NCI-H187 treated with DMSO at 0.1 percent for 48 hours (cell line): ENCODE data around the gene SLC52A3.

Experiments used
- DNase-seq: peaks from one replicate; lab custom pipeline; 2025; lab: John Stamatoyannopoulos, UW

Gene SLC52A3

DNA sequence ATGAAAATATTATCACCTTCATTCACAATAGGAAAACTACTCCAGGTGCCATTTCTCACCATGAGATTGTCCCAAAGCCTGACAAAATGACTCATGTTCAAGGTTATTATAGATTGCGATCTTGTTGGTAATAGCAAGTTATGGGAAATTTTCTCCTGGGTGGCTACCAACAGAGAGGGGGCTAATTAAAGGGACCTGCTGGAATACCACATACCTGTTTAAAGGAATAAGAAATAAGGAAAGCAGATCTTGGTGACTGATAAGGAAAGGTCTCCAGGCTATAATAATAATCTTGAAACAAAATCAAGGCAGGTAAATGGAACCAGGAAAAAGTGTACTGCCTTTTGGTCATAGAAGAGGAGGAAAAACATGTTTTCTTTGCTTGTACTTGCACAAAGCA, 1.4 kb downstream of the SLC52A3 start:
- no peak for DNase-seq

DNA sequence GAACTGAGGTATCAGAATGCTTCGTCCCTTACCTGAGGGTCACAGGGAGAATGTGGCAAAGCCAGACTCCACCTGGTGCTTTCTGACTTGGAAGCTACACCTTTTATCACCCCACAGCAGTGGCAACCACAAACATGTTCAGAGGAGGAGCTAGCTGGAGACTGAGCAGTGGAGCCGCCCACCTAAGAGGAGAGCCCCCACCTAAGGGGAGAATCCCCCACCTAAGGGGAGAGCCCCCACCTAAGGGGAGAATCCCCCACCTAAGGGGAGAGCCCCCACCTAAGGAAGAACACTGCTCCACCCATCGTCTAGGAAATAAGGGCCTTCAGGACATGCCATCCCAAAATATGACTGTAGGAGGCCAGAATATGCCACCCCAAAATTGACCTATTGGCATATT, 4.0 kb downstream of the SLC52A3 start:
- DNase-seq = no peak

DNA sequence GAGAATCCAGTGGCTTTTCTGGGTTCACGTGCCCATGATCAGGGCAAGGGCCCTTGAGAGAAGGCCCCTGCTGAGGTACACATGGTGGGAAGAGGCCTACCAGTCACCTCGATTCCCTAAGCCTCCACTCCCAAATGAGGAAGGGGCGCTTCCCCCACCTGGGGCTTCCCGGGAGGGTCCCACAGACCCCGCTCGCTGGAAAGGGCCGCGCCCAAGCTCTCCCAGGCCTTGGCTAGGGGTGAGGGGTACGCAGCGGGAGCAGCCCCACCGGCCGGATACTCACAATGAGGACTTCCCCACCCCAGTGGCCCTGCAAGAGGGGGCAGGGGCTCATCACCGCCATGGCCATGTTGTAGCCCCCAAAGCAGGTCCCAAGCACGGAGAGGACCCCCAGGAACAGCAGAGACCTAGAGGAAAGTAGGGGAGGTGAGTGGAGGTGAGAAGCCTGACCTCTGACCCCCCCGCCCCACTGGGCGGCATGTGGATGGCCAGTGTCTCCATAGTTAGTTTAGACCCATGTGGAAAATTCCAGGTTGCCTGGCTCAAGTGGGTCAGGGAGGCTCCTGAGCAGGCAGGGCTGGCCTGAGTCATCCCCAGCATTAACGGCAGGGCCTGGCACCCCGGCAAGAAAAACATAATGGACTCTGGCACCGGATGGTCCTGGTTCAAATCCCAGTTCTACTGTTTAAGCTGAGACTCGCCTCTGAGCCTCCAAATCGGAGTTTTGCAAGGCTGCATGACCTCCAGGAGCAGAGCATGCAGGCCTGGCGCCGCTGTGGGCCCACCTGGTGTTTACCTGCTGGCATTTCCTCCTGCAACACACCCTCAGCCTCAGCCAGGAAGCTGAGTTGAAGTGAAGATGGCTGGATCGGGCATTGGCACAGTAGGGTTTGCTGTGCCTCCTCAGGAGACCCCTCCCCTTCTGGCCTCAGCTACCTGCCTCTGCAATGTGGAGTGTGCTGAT, 6.6 kb downstream of the SLC52A3 start:
- DNase-seq = no peak

DNA sequence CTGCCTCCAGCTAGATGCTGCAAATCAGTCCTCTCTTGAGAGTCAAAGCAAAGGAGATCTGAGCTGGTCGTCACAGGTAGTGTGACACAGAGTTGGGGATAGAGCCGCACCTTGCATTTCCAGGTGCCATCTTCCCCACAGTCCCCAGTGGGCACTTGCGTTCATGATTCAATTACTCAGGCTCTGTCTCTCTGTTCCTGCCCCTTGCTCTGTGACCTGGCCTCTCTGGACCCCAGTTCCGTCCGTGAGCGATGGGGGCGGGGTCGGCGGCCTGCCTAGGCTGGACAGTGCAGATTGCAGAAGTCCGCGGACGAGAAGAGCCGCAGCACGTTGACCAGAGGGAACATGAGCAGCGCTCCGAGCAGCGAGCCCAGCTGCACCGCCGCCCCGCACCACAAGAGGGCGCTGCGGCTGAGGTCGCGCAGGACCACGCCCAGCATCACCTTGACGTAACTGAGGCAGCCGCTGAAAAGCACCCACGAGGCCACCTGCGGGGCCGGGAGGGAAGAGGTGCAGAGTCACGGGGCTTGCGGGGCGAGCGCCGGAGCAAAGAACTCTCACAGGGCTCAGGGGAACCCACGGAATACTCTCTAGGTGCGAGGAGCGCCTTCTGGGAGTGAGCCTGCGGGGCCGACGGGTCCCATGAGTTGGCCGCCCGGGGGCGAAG, 7.4 kb downstream of the SLC52A3 start:
- no peak for DNase-seq

DNA sequence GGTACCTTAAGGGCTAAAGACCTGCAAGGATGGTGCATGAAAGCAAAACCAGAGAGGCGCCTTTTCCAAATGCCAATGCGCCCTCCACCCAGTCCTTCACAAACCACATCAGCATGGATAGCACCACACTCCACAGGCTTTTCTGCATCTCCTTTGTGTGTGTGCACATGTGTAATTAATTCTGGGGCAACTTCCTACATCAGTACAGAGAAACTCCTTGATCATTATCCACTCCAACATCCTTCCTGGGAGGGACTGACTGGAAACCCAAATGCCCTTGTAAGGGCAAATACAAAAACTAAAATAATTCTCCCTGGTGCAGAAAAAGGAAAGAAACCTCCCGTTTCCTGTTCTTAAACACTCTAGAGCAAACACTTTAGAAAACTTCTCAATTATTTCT, 10.8 kb downstream of the SLC52A3 start:
- no peak for DNase-seq

DNA sequence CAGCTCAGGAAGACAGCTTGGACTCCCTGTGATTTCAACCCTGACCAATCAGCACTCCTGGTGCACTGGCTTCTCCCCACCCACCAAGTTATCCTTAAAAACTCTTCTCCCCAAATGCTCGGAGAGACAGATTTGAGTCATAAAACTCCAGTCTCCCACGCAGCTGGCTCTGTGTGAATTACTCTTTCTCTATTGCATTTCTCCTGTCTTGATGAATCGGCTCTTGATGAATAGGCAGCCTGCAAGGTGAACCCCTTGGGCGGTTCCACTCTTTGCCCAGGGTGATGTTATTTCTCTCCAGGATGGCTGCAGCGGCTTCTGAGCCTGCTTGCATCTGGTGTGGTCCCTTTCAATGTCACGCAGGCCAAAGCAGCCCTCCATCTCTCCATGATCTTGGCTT, 12.4 kb downstream of the SLC52A3 start:
- DNase-seq = no peak

DNA sequence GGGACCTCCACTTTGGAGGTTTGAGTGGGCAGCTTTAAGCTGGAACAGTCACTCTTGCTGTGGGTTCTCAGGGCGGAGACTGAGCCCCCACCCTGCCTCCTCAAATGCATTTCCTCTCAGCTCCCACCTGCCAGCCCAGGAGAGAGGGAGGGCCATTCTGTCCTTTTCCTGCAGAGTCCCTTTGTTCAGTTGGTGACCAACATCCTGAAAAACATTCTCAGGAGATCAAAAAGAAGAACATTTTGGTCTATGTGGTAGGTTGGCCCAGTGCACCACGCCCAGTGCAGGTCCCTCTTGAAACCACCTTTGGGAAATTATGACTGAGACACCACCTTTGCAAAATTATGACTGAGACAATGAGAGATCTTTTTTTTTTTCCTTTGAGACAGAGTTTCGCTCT, 13.4 kb downstream of the SLC52A3 start:
- no peak for DNase-seq

DNA sequence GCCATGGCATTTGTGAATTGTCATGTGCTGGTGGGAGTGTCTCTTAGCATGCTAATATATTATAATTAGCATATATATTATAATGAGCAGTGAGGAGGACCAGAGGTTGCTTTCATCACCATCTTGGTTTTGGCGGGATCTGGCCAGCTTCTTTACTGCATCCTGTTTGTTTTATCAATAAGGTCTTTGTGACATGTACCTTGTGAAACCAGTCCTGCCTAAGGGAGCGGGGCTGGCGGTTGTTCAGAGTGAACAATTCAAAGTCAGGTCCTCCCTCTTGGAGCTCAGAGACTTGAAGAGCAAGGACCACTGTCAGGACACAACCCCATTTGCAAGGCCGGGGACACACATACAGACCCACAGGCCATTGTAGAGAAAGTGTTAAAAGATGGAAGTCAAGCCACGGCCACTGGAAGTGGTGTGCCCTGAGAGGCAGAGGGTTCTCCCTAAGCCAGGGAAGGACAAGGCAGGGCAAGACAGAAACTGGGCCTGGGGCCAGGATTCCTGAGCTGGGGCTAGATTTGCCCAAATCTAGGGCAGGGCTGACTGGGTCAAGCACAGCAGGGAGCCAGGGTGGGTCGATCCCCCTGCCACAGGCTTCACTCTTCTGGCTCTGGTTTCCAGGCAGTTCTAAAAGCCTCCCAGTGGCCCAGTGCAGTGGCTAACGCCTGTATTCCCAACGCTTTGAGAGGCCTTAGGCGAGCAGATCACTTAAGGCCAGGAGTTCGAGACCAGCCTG, 14.2 kb downstream of the SLC52A3 start:
- no peak for DNase-seq

DNA sequence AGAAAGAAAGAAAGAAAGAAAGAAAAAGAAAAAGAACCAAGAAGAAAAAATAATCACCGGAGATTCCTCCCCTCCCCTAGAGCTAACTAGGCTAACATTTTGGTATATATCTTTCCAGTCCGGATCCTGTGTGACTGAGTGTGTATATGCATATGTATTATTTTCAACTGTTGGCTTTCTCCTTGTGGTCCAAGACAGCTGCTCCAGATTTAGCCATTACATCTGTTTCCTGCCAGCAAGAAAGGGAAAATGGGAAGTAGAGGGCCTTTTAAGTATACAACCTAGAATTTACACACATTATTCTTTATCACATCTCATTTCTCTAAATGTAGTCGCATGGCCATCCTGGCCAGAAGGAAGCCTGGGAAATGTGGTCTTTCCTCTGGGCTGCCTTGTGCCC, 15.2 kb downstream of the SLC52A3 start:
- DNase-seq = no peak

DNA sequence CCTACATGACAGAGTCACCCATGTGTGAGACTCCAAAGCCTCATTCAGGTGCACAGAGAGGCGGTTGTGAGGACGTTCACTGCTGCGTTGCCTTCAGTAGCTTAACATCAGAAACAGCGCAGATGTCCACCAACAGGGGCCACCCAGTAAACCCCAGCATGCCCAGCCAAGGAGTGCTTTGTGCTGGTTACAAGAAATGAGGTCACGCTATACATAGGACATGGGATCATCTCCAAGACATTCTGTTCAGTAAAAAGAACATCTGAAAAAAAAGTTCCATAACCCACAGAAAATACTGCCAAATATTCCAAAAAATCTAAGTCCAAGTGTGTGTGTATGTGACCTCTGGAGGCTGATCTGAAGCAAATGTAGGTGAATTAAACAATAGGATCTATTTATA, 16.0 kb downstream of the SLC52A3 start:
- DNase-seq = no peak

DNA sequence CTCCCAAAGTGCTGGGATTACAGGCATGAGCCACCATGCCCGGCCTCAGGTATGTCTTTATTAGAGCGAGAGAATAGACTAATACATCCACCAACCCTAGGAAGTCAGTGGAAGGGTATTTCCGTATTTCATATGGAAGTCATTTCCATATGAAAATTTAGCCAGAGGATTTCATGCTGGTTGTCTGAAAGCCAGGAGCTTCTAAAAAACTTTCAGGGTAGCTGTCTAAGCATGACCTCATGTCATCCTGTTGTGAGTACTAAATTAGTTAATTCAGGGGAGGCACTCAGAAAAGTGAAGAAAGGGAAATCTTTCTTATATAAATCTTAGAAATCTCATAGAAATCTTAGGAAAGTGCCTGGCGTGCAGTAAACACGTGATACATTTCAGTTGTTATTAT, 16.5 kb downstream of the SLC52A3 start:
- DNase-seq = no peak

DNA sequence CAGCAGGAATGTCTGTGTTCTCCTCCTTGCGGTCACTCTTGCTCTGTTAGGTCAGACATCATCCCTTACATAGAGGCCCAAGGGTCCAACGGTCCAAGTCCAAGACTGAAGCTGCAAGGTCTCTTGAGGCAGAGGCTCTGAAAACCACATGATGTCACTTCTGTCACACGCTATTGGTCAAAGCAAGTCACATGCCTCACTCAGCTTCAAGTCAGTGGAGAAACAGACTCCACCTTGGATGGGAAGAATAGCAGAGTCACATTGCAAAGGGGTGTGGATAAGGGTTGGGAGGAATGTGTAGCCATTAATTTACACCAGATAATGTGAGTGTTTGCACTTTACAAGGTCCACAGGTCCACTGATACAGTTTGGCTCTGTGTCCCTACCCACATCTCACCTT, 17.5 kb downstream of the SLC52A3 start:
- DNase-seq = no peak

DNA sequence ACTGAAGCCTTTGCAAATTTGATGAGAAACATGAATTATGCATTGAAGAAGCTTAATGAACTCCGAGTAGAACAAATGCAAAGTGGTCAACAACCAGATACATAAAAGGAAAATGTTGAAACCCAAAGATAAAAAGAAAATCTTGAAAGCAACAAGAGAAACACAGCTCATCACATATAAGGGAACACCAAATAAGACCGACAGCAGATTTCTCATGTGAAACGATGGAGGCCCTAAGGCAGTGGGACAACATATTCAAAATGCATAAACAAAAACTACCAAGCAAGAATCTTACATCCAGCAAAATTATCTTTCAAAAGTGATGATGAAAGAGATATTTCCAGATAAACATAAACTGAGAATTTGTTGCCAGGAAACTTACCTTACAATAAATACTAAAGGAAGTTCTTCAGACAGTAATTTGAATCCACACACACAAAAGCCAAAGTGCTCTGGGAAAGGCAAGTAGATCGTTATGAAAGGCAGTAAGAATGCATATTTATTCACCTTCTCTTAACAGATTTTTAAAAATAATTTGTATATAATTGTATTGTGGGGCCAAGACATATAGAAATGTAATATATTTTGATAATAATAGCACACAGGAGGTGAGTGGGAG, 22.5 kb downstream of the SLC52A3 start:
- no peak for DNase-seq

DNA sequence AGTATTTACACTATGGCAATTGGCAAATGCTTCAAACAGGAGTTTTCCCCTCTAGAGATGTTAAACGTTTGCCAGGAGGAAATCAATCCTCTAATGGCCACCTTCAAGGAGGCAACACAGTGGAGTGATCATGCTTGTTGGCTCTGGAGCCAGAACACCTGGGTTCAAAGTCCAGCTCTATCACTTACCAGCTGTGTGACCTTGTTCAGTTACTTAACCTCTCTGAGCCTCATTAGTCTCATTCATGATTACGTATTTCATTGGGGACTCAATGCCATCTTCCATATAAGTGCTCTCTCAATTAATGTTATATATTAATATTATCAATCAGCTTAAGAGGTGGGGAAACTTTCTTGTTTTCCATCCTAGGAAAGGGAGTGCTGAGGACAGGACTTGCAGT, 26.1 kb downstream of the SLC52A3 start:
- DNase-seq = no peak

DNA sequence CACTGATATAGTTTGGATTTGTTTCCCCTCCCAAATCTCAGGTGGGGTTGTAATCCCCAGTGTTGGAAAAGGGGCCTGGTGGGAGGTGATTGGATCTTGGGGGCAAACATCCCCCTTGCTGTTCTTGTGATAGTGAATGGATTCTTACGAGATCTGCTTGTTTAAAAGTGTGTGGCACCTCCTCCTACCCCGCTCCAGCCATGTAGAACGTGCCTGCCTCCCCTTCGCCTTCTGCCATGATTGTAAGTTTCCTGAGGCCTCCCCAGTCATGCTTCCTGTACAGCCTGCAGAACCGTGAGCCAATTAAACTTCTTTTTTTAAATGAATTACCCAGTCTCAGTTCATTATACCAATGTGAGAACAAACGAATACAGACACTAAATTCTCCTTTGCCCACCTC, 26.7 kb downstream of the SLC52A3 start:
- DNase-seq = no peak

DNA sequence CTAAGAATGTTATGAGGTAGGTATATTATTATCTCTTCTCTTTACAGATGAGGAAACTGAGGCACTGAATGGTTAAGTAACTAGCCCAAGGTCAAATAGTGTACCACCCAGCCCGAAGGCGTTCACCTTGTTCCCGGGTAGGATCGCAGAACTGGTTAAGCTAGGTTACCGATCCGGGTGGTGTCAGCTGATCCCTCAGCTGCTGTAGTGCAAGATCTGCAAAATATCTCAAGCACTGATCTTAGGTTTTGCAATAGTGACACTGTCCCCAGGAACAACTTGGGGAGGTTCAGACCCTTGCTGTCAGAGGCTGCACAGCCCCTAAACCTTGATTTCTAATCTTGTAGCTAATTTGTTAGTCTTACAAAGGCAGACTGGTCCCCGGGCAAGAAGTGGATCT, 28.1 kb downstream of the SLC52A3 start:
- no peak for DNase-seq

DNA sequence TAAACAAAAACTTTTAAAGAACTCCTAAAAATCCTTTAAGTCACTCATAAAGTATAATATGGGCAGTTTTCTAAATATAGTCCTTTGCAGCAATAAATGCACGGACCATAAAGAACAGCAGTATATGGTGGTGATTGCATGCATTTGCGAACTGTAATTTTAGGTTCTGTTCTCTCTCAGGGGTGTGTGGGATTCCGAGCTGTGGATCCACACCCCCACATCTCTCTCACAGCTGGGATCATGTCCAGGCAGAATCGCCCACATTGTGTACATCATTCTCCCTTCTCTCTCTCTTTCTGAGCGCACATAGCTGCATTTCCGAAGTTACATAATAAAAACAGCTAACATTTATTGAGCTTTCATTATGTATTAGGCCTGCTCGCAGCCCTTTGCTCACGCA, 28.6 kb downstream of the SLC52A3 start:
- DNase-seq = no peak

DNA sequence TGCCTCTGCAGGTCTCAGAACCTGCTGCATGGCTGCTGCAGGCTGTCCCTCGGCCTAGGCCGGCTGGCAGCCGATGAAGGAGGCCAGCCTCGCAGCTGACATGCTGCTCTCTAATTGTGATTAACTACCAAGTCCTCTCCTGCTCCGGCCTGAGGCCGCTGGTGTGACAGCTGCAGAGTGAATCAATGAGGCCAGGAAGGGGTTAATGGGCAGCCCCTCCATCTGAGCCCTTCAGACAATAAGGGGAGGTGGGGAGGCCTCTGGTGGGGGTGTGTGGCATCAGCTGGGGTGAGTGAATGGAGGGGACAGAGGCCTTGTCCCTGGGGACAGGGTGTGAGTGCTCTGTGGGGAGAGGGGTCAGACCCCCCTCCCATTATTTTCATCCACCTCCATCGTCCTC, 34.4 kb downstream of the SLC52A3 start:
- DNase-seq = no peak

DNA sequence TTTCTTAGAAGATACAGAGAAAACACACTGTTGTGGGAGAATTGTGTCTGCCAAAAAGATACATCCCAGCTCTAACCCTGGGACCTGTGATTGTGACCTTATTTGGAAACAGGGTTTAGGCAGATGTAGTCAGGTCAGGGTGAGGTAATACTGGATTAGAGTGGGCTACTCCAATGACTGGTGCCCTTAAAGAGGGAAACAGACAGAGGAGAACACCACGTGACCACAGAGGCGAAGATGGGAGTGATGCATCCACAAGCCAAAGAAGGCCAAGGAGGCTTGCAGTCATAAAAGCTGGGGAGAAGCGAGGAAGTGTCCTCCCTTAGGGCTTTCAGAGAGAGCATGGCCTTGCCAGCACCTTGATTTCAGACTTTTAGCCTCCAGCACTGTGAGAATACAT, 35.6 kb downstream of the SLC52A3 start:
- DNase-seq = no peak

DNA sequence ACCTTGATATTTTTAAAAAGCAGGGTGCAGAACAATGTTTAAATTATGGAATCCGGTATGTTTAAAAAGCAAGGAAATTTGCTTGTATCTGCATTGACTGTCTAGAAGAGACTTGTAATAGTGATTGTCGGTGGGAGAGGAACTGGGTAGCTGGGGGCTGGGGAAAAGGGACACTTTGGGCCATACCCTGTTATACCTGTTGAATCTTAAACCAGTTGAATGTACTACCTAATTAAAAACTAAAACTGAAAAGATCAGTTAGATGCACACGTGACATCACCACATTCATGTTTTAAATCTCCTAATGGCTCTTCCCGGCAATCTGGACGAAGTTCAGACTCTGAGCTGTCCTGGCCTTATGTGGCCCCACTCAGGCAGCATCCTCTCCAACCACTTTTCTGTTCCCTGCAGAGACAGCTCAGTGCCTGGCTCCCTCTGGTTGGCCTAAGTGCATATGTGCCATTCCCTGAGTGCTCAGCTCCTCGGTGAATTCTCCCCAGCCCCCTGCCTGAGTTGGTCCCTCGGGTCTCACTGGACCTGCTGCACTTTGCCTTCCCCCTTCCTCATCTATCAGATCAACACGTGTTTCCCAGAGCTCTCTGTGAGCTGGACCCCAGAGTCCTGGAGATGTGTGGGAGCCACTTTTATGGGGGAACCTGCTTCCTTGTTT, 36.3 kb downstream of the SLC52A3 start:
- no peak for DNase-seq

DNA sequence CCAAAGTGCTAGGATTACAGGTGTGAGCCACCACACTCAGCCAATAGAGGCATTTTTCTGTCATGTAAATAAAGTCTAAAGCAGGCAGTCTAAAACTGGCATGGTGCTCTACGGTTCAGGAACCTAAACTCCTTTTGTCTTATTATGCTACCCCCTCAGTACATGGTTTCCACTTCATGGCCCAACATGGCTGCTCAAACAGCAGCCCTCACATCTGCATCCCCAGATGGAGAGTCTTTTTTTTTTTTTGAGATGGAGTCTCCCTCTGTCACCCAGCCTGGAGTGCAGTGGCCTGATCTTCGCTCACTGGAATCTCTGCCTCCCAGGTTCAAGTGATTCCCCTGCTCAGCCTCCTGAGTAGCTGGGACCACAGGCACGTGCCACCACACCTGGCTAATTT, 38.3 kb downstream of the SLC52A3 start:
- DNase-seq = no peak
